GM12891 (cell line): ENCODE measurements around the gene BUD31.

ENCODE experiments used
- POLR2A ChIP-seq: IDR thresholded peaks from 2 replicates; pipeline ENCODE4 v1.6.1; 2011; ENCODE audit warnings: low read depth, low read length, control low read depth
- POLR2AphosphoS5 ChIP-seq: IDR thresholded peaks from 2 replicates; pipeline ENCODE4 v1.6.1; 2011; ENCODE audit warnings: low read depth, low read length, control low read depth
- SPI1 ChIP-seq: IDR thresholded peaks from 2 replicates; pipeline ENCODE4 v1.6.1; 2011; ENCODE audit warnings: low read depth, low read length, control low read depth
- TAF1 ChIP-seq: IDR thresholded peaks from 2 replicates; pipeline ENCODE4 v1.6.1; 2011; ENCODE audit warnings: low read depth, low read length, control low read depth

DNA sequence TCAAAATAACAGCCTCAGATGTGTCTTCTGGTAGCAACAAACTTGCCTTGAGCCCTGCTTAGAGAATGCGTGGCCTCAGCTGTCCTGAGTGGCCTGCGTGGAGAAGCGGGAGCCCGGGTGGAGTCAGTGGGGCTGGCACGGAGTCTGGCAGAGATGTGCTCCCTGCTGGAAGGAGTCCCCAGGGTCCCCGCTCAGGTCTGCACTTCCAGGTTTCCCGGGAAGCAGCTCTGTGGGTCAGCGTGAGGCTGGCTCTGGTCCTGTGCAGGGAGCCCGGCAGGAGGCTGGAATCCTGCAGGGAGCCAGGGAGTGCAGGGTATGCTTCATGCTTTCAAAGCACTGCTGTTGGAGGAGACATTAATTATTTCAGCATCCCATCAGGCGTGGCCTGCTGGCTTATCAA lies 40.1 kb downstream of the BUD31 start:
- TF ChIP-seq POLR2AphosphoS5: no peak
- TF ChIP-seq POLR2A: no peak
- TF ChIP-seq TAF1: no peak
- TF ChIP-seq SPI1: no peak
